GM12878 (cell line): Measurements from ENCODE around the gene ETNPPL.

Experiments used
- CTCF ChIP-seq, 3 experiments: IDR thresholded peaks in 2 of 3; conservative IDR thresholded peaks in 1 of 3; 2 replicates each; pipeline ENCODE4 v1.5.1; 2011; ENCODE audit warnings: low read depth in 3 of 3, low read length in 3 of 3, mild to moderate bottlenecking in 3 of 3, control low read depth in 2 of 3, moderate library complexity in 2 of 3, inconsistent platforms in 1 of 3, mixed read lengths in 1 of 3; ENCODE audit not compliant: control insufficient read depth in 2 of 3, insufficient read depth in 1 of 3; ENCODE audit errors: extremely low read depth in 1 of 3
- EZH2 ChIP-seq: IDR thresholded peaks from 2 replicates; pipeline ENCODE4 v1.6.1; 2012; ENCODE audit warnings: low read depth, mild to moderate bottlenecking, control low read depth, inconsistent platforms, low read length, borderline replicate concordance; ENCODE audit not compliant: control insufficient read depth
- GABPA ChIP-seq: IDR thresholded peaks from 2 replicates; pipeline ENCODE4 v1.6.1; 2014; ENCODE audit warnings: antibody characterized with exemption, low read depth, mild to moderate bottlenecking, inconsistent platforms
- NFYB ChIP-seq: IDR thresholded peaks from 2 replicates; pipeline ENCODE4 v1.6.1; 2011; ENCODE audit warnings: low read depth, mild to moderate bottlenecking, low read length, improper control_type of control experiment, moderate library complexity; ENCODE audit not compliant: insufficient read depth
- NRF1 ChIP-seq: conservative IDR thresholded peaks from 2 replicates; pipeline ENCODE4 v1.6.1; 2011; ENCODE audit warnings: mild to moderate bottlenecking, low read depth, low read length, improper control_type of control experiment
- TAF1 ChIP-seq: IDR thresholded peaks from 2 replicates; pipeline ENCODE4 v1.6.1; 2011; ENCODE audit warnings: mild to moderate bottlenecking, low read depth, low read length, borderline replicate concordance
- USF2 ChIP-seq: IDR thresholded peaks from 2 replicates; pipeline ENCODE4 v1.6.1; 2011; ENCODE audit warnings: low read depth, low read length, improper control_type of control experiment, borderline replicate concordance

GRCh38 chr4:108754327-108754726 is 8.5 kb downstream of the ETNPPL start:
- TF ChIP-seq USF2 (no peak), NFYB (no peak), TAF1 (no peak), CTCF (IDR thresholded peaks at IDR 0.05 in 2 of 3, conservative IDR thresholded peaks at IDR 0.05 in 1 of 3; ENCODE audit: control insufficient read depth in 2 of 3, extremely low read depth in 1 of 3, insufficient read depth in 1 of 3, low read depth in 3 of 3, low read length in 3 of 3) (no peak), NRF1 (no peak), GABPA (no peak), EZH2 (no peak)
